ENCODE data around the gene MRPL37. TPM values are rescaled to one million over a fixed set of nuclear protein-coding genes. Genes with fewer than 3 reads are reported as not detected.

The MRPL37 gene
- total and polyA plus RNA-seq, 2 donors (not counting 3 experiments of a cell fraction or from before 2014, with no cell fraction given): 45.0 to 109 TPM

- intact Hi-C loops (cut with micrococcal nuclease): no loop called here
- Histone ChIP-seq H3K27ac (ENCODE audit: insufficient read depth, low read depth, low read length) (no peak overlapping the region), H3K36me3 (ENCODE audit: control insufficient read depth in 2 of 2, extremely low read depth in 1 of 2, insufficient read depth in 2 of 2, low read length in 2 of 2) (peaks cover 0 to 3% of the 10 kb centered on the region in 2 experiments), H3K79me2 (ENCODE audit: control insufficient read depth, insufficient read depth, low read length) (no peaks in the 10 kb centered on the region), H3K27me3 (ENCODE audit: control insufficient read depth in 2 of 2, insufficient read depth in 2 of 2, low read length in 2 of 2) (no peaks in the 10 kb centered on the region), H3K4me2 (ENCODE audit: insufficient read depth, low read length) (no peak overlapping the region), H3K4me3 (replicated peaks in 1 of 3; ENCODE audit: insufficient read depth in 1 of 3, low read depth in 1 of 3, low read length in 3 of 3) (no peak overlapping the region), H3K4me1 (ENCODE audit: control insufficient read depth, extremely low read depth, insufficient read depth, low read length) (peaks cover 16% of the 10 kb centered on the region), H2AFZ (ENCODE audit: low read depth, low read length) (no peak overlapping the region), H4K20me1 (replicated peaks; ENCODE audit: control insufficient read depth, extremely low read depth, insufficient read depth, low read length) (no peaks in the 10 kb centered on the region), H3K9me1 (replicated peaks; ENCODE audit: control insufficient read depth, extremely low read depth, insufficient read depth, low read length) (no peaks in the 10 kb centered on the region), H3K9me3 (replicated peaks; ENCODE audit: control insufficient read depth, insufficient read depth, low read length) (no peaks in the 10 kb centered on the region), H3K9ac (replicated peaks; ENCODE audit: extremely low read depth, insufficient read depth, low read length) (no peak overlapping the region)
- BruUV-seq (replicated peaks): no TSS peak
- ChIA-PET POLR2A (no interaction called here), CTCF (no interaction called here)
- no peak for FAIRE-seq
- no peak for TF ChIP-seq EZH2 (IDR thresholded peaks at IDR 0.05; ENCODE audit: borderline replicate concordance, low read depth, low read length, severe bottlenecking)
- no peak for TF ChIP-seq MYC (IDR thresholded peaks at IDR 0.05; ENCODE audit: low read depth, low read length)
- TF ChIP-seq, protein P1, sequence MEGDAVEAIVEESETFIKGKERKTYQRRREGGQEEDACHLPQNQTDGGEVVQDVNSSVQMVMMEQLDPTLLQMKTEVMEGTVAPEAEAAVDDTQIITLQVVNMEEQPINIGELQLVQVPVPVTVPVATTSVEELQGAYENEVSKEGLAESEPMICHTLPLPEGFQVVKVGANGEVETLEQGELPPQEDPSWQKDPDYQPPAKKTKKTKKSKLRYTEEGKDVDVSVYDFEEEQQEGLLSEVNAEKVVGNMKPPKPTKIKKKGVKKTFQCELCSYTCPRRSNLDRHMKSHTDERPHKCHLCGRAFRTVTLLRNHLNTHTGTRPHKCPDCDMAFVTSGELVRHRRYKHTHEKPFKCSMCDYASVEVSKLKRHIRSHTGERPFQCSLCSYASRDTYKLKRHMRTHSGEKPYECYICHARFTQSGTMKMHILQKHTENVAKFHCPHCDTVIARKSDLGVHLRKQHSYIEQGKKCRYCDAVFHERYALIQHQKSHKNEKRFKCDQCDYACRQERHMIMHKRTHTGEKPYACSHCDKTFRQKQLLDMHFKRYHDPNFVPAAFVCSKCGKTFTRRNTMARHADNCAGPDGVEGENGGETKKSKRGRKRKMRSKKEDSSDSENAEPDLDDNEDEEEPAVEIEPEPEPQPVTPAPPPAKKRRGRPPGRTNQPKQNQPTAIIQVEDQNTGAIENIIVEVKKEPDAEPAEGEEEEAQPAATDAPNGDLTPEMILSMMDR (IDR thresholded peaks at IDR 0.05; ENCODE audit: extremely low read depth in 1 of 2, insufficient read depth in 1 of 2, low read depth in 1 of 2, low read length in 2 of 2): no peak
- no peak for TF ChIP-seq JUN (IDR thresholded peaks at IDR 0.05; ENCODE audit: borderline replicate concordance, insufficient read depth, insufficient read length, low read depth)
- no peak for TF ChIP-seq FOS (IDR thresholded peaks at IDR 0.05; ENCODE audit: borderline replicate concordance, insufficient read depth, low read length)
- TF ChIP-seq, protein P2, sequence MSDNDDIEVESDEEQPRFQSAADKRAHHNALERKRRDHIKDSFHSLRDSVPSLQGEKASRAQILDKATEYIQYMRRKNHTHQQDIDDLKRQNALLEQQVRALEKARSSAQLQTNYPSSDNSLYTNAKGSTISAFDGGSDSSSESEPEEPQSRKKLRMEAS (IDR thresholded peaks at IDR 0.05; ENCODE audit: insufficient read depth, insufficient read length): no peak
- TF ChIP-seq GATA2 (IDR thresholded peaks at IDR 0.05; ENCODE audit: insufficient read depth, insufficient read length, low read depth, low read length): no peak
- no peak for TF ChIP-seq POLR2A (IDR thresholded peaks at IDR 0.05; ENCODE audit: low read depth, low read length)
- no peak for TF ChIP-seq POLR2AphosphoS5 (IDR thresholded peaks at IDR 0.05; ENCODE audit: insufficient read depth, low read depth, low read length)
- dilution Hi-C loops (cut with MboI; ENCODE audit: extremely low pct_ligation_motif_present, low sequenced_read_pairs): no loop called here
- no peak for DNase-seq (ENCODE audit: low read depth, low spot score)
These were observed 57.3 kb downstream of the MRPL37 start for GRCh38 chr1:54257346-54257620.

All from endothelial cell of umbilical vein (primary cell).